Retinal pigment epithelial cell (primary cell): ENCODE results near the gene SPTBN1.
A peak's percentile ranks its signal among the peaks of the same experiment; 100 is the strongest.

Source experiments
- DNase-seq: peaks from one replicate; pipeline ENCODE4 v3.0.0-alpha.2; 2010; ENCODE audit warnings: low read depth
- H3K4me3 ChIP-seq: 2 replicates; pipeline ENCODE4 v1.5.1; 2011; ENCODE audit warnings: mild to moderate bottlenecking, low read length, control low read depth, moderate library complexity
- TF ChIP-seq, protein P1 (sequence below): conservative IDR thresholded peaks from 2 replicates; pipeline ENCODE4 v1.5.1; 2011; ENCODE audit warnings: low read depth, low read length, control low read depth, inconsistent platforms

The SPTBN1 gene

GRCh38 chr2:54469484-54470053 lies 13.4 kb downstream of the SPTBN1 start:
- H3K4me3 ChIP-seq: no peak overlapping the region
- no peak for DNase-seq
- TF ChIP-seq, protein P1, sequence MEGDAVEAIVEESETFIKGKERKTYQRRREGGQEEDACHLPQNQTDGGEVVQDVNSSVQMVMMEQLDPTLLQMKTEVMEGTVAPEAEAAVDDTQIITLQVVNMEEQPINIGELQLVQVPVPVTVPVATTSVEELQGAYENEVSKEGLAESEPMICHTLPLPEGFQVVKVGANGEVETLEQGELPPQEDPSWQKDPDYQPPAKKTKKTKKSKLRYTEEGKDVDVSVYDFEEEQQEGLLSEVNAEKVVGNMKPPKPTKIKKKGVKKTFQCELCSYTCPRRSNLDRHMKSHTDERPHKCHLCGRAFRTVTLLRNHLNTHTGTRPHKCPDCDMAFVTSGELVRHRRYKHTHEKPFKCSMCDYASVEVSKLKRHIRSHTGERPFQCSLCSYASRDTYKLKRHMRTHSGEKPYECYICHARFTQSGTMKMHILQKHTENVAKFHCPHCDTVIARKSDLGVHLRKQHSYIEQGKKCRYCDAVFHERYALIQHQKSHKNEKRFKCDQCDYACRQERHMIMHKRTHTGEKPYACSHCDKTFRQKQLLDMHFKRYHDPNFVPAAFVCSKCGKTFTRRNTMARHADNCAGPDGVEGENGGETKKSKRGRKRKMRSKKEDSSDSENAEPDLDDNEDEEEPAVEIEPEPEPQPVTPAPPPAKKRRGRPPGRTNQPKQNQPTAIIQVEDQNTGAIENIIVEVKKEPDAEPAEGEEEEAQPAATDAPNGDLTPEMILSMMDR: no peak

DNA sequence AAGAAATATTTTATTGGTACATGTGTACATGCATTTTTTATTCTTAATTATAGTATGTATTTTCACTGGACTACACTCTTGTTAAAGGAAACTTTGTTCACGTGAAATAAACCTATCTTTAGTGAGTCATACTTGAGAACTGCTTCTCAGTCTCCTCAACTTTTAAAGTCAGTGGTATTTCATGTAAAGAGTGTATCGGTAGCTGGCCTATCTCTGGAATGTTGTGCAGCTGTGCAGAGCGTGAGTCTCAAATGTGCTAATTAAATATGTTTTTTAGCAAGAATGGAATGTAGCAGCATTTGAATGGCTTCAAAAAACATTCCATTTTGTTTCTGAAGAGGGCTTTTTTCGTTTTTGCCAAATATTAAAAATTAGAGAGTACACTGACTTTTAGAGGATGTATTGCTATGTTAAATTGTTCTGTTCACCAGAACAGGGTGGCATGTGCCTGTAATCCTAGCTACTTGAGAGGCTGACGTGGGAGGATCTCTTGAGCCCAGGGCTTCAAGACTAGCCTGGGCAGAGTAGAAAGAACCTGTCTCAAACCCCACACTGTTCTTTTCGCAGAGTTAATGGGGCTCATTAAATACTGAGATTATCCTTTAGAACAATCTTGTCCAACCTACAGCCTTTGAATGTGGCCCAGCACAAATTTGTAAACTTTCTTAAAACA lies 14.3 kb downstream of the SPTBN1 start:
- peak; percentile 78 for DNase-seq
- TF ChIP-seq, protein P1: no peak
- H3K4me3 ChIP-seq: no peak overlapping the region

DNA sequence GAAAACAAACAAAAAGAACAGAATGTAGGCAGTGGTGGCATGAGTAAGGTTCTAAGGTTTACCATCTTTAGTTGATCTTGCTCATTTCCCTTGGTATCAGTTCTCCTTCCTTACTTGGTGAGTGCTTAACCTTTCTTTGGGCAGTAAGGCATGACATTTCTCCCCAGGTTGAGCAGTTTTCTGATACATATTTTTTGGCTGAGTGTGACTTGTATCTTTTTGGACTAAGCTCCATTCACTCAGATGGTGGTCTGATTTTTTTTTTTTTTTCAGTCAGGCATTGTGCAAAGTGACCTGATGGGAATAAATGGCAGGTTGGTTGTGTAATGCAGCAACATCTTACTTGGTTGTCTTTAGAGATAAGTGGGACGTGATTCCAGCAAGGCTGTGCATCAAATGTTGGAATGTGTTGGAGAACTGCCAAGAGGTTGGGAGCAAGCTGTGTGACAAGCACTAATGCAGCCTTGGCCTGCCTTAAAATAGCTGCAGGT lies 15.1 kb downstream of the SPTBN1 start:
- DNase-seq: no peak
- TF ChIP-seq, protein P1: no peak
- H3K4me3 ChIP-seq: no peak overlapping the region

DNA sequence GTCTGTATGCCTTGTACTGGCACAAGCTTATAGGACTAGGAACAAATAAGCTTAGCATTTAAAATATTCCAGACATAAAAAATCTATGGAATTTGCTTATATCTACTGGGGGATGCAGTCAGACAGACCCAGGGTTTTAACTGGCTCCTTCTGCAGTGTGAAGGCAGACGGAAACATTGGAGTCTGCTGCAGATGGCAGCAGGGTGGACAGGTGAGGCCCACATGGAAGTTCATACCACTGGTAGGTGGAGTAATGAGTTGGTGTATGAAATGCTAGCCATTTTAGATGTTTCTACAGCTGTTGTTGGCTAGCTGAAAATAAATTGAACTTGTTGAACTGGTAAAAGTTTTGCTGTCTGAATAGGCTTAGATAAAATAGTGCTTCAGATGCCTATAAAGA lies 17.7 kb downstream of the SPTBN1 start:
- H3K4me3 ChIP-seq: no peak overlapping the region
- no peak for DNase-seq
- TF ChIP-seq, protein P1: no peak

- H3K4me3 ChIP-seq: no peak overlapping the region
- DNase-seq: no peak
- TF ChIP-seq, protein P1: no peak
Observed at GRCh38 chr2:54475285-54475684, 19.2 kb downstream of the SPTBN1 start.

GRCh38 chr2:54475919-54476318 lies 19.8 kb downstream of the SPTBN1 start:
- TF ChIP-seq, protein P1: no peak
- DNase-seq: no peak
- H3K4me3 ChIP-seq: no peak overlapping the region

DNA sequence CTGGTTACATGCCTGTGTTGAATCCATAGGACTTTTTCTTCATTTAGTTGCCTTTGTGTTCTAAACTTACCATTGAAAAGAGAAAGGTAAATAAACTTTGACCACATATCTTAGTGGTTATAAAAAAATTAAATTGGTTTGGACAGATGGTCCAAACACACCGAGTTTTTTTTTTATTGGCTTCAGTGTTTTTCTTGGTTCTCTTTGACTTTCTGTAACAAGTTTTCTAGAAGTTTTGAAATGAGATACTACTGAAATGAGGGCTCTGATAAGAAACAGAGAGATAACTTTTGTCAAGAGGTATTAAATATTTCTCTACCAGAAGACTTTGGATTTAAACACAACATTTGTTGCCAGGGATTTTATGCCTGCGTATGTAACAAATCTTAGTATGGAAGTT lies 20.7 kb downstream of the SPTBN1 start:
- TF ChIP-seq, protein P1: no peak
- DNase-seq: no peak
- H3K4me3 ChIP-seq: no peak overlapping the region
